Measurements from ENCODE around the gene OR52H1.

Gene OR52H1

DNA sequence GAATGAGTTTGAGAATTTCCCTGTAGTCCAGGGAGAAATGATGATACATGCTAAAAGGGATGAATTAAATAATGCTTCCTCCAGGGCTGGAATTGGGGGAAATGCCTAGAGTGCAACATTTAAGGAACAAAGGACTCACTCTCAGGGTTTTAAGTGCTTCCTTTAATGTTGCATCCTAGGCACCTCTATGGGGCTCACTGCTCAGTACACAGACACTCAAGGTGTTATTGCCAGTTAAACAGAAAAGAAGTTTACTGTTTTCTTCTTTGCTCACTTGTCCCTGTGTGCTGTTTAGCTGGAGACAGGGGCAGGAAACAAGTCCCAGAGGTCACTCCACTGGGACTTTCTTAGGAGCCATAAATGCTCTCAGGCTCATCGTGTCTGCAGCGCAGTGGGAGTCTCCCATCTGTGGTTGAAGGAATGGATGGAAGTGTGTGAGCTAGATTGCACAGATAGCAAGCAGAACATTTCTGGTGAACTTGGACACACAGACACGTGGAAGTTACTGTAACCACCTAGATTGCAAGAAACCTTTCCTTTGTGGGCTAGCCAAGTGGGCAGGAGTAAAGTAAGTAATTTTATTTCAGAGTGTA lies 8.4 kb upstream of the OR52H1 start:
- no peak for DNase-seq (ENCODE audit: extremely low read depth, low read depth)
- TF ChIP-seq, protein P1, sequence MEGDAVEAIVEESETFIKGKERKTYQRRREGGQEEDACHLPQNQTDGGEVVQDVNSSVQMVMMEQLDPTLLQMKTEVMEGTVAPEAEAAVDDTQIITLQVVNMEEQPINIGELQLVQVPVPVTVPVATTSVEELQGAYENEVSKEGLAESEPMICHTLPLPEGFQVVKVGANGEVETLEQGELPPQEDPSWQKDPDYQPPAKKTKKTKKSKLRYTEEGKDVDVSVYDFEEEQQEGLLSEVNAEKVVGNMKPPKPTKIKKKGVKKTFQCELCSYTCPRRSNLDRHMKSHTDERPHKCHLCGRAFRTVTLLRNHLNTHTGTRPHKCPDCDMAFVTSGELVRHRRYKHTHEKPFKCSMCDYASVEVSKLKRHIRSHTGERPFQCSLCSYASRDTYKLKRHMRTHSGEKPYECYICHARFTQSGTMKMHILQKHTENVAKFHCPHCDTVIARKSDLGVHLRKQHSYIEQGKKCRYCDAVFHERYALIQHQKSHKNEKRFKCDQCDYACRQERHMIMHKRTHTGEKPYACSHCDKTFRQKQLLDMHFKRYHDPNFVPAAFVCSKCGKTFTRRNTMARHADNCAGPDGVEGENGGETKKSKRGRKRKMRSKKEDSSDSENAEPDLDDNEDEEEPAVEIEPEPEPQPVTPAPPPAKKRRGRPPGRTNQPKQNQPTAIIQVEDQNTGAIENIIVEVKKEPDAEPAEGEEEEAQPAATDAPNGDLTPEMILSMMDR (IDR thresholded peaks at IDR 0.05; ENCODE audit: low read depth, low read length), result no peak

DNA sequence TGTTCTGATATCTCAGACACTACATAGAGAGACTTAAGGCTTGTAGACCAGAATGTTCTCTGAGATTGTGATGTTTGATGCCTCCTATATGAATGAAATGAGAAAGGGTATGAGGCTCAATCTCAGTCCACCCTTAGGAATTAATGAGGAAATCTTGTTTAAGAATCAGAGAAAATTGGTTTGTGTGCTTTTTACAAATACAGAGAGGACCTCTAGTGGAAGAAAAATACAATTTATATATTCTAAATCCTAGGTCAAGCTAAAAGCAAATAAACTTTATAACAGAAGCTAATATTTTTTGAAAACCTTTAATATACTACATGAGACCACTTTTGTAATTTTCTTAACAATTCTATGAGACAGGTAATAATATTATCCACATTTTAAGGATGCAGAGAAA lies 5.0 kb upstream of the OR52H1 start:
- no peak for DNase-seq (ENCODE audit: extremely low read depth, low read depth)

DNA sequence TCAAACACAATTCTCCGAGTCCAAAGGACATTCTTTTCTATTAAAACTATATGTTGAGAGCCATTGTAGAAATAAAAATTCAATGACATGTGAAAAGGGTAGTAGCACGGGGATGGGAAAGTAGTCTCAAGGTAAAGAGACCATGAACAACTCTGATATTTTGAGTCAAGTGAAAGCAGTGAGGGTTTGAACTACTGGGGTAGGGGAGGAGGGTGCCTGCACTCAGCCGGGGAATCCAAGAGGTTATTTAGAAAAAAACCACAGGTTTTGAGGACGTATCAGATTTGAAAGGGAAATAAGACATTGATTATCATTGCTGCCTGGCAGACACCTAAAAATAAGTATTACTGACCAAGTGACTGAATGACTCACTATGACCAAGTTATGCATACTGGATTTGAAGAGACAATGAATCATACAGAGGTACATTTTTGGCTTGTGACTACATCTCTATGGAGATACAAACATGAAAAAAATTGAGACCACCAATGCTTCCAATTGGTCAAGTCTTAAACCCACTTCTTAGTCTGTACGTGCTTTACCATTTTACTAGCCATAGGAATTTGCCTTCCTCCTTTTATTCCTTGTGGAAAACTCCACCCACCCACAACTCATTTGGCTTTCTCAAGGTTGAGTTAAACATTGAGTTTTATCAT lies 2.2 kb upstream of the OR52H1 start:
- TF ChIP-seq, protein P1 (IDR thresholded peaks at IDR 0.05; ENCODE audit: low read depth, low read length), result no peak
- DNase-seq (ENCODE audit: extremely low read depth, low read depth), result no peak

More for the DNA sequence above, 5.0 kb upstream of the OR52H1 start:
- TF ChIP-seq, protein P1 (IDR thresholded peaks at IDR 0.05; ENCODE audit: low read depth, low read length), result peak; percentile 23

DNA sequence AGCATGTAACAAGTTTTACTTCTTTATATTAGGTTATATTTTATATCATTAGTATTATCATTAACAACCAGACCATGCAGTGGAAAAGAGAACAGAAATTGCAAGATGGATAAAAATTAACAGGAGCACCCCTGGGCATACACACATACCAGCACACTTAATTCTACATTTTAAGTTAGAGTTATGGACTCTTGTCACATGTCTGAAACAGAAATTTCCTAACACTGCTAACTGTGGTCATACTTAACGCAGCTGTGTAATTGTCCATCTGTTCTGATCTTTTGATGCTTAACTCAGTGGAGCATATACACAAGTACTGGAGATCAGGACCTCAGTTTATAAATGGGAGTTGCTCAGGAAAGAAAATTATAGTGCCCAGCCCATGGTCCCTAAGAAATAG lies 358 bp downstream of the OR52H1 start:
- TF ChIP-seq, protein P1 (IDR thresholded peaks at IDR 0.05; ENCODE audit: low read depth, low read length), result no peak
- DNase-seq (ENCODE audit: extremely low read depth, low read depth), result no peak

DNA sequence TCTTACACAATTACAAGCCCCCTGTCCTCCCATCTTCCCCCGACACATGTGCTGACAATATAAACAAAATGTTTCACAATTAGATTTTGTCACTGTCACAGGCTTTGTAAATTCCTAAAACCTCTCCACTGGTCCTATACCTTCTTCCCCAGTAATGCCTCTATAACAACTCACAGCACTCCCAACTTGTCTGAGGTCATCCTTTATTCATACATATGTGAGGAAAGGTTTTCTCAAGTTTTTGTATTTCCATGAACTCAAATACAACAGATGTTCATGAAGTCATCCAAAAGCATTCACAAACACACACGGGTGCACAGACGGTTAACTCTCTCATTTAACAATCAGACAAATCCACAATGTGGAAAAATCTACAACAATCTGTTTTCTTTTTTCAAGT lies 1.9 kb downstream of the OR52H1 start:
- TF ChIP-seq, protein P1 (IDR thresholded peaks at IDR 0.05; ENCODE audit: low read depth, low read length), result no peak
- DNase-seq (ENCODE audit: extremely low read depth, low read depth), result no peak

DNA sequence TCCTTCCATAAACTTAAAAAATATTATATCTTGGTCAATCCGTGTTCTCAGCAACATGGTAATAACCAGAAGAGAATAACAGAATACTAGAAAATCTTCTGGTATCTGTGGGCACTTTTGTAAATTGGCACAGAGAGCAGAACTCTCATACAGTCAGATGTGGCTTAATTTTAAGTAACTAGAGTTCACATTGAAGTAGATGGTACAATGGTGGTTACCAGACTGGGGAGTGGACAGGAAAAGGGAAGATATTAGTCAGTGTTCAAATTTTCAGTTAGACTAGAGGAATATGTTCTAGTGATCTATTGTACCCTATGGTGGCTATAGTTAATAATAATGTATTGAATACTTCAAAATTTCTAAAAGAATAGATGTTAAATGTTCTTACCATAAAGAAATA lies 6.9 kb downstream of the OR52H1 start:
- TF ChIP-seq, protein P1 (IDR thresholded peaks at IDR 0.05; ENCODE audit: low read depth, low read length), result no peak
- no peak for DNase-seq (ENCODE audit: extremely low read depth, low read depth)

DNA sequence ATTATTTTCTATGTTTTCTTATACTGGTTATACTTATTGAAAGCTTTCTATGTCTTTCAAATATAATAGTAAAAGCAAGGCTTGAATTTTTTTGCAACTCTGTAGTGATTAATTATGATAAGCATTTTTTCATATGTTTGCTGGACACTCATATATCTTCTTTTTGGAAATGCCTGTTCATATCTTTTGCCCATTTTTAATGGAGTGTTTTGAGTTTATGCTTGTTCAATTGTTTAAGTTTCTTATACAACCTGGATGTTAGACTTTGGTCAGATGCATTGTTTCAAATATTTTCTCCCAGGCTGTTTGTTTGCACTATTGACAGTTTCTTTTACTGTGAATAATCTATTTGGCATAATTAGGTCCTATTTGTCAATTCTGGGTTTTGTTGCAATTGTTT lies 11.9 kb downstream of the OR52H1 start:
- TF ChIP-seq, protein P1 (IDR thresholded peaks at IDR 0.05; ENCODE audit: low read depth, low read length), result no peak
- DNase-seq (ENCODE audit: extremely low read depth, low read depth), result no peak

Measured in AG09319 (cell line).